Posterior vena cava (tissue), 2 donors: ENCODE results near the gene ENOX1. TPM values are rescaled to one million over a fixed set of nuclear protein-coding genes. Genes with fewer than 3 reads are reported as not detected.

ENCODE experiments used
- DNase-seq: peaks from one replicate; pipeline ENCODE4 v3.0.0-alpha.2; 2020; ENCODE audit warnings: low spot score
- intact Hi-C, 2 donors: fragments of 100-400 bp; cut with DNase I; formaldehyde crosslinking; loops; one replicate each; pipeline versions ENCODE4 v1.14.1 to v1.14.2; 2022 to 2023
- total RNA-seq, 2 donors: library from RNA; stranded (reverse); fragmentation: NEBNext Ultra II Directional; extraction: Animal tissue kit (Norgen Biotek cat#: 25700); gene quantifications; one replicate each; pipeline ENCODE4 v1.2.1, GENCODE V29; 2021
- donor health status: DM: yes; HTN: yes; CAD: no.
- donor health status: DM: yes; HTN: yes; CAD: no.

ENOX1 gene
- total RNA-seq, 2 donors from 2014 or later = 2.7 to 5.3 TPM

GRCh38 chr13:43522788-43523187 lies 264.0 kb downstream of the ENOX1 start:
- intact Hi-C loops = no loop called here
- DNase-seq = no peak

- DNase-seq = no peak
- intact Hi-C loops = no loop called here
Observed at GRCh38 chr13:43520351-43520750, 266.4 kb downstream of the ENOX1 start.

- intact Hi-C loops = loop anchor here in 1 of 2 donors (5.0 kb wide), 1 partner anchor 1663 kb away; no protein-coding TSS in a partner anchor
- no peak for DNase-seq
Observed at GRCh38 chr13:43518833-43519232, 267.9 kb downstream of the ENOX1 start.

GRCh38 chr13:43516401-43516833 lies 270.4 kb downstream of the ENOX1 start:
- intact Hi-C loops = loop anchor here in 1 of 2 donors (5.0 kb wide), 1 partner anchor 1666 kb away; no protein-coding TSS in a partner anchor
- no peak for DNase-seq

- no peak for DNase-seq
- intact Hi-C loops = loop anchor here in 1 of 2 donors (5.0 kb wide), 1 partner anchor 1667 kb away; no protein-coding TSS in a partner anchor
Observed at GRCh38 chr13:43515531-43515930, 271.2 kb downstream of the ENOX1 start.

- intact Hi-C loops = no loop called here
- DNase-seq = no peak
Observed at GRCh38 chr13:43514311-43514710, 272.5 kb downstream of the ENOX1 start.

GRCh38 chr13:43512221-43512620 lies 274.6 kb downstream of the ENOX1 start:
- DNase-seq = no peak
- intact Hi-C loops = no loop called here

GRCh38 chr13:43510956-43511901 lies 275.5 kb downstream of the ENOX1 start:
- DNase-seq = no peak
- intact Hi-C loops = no loop called here

GRCh38 chr13:43495732-43496131 lies 291.0 kb downstream of the ENOX1 start:
- DNase-seq = no peak
- intact Hi-C loops = no loop called here

GRCh38 chr13:43494206-43494605 lies 292.6 kb downstream of the ENOX1 start:
- intact Hi-C loops = no loop called here
- no peak for DNase-seq

- intact Hi-C loops = no loop called here
- DNase-seq = no peak
Observed at GRCh38 chr13:43493496-43494000, 293.2 kb downstream of the ENOX1 start.

- intact Hi-C loops = no loop called here
Observed at GRCh38 chr13:43492745-43493144, 294.0 kb downstream of the ENOX1 start.

GRCh38 chr13:43492311-43492710 lies 294.5 kb downstream of the ENOX1 start:
- DNase-seq = no peak
- intact Hi-C loops = no loop called here

More at GRCh38 chr13:43492745-43493144, 294.0 kb downstream of the ENOX1 start:
- DNase-seq = no peak

GRCh38 chr13:43489233-43489632 lies 297.5 kb downstream of the ENOX1 start:
- no peak for DNase-seq
- intact Hi-C loops = no loop called here

- no peak for DNase-seq
- intact Hi-C loops = no loop called here
Observed at GRCh38 chr13:43487885-43488284, 298.9 kb downstream of the ENOX1 start.

GRCh38 chr13:43487461-43487860 lies 299.3 kb downstream of the ENOX1 start:
- DNase-seq = no peak
- intact Hi-C loops = no loop called here

GRCh38 chr13:43484432-43485225 lies 302.1 kb downstream of the ENOX1 start:
- intact Hi-C loops = no loop called here
- no peak for DNase-seq

- intact Hi-C loops = no loop called here
Observed at GRCh38 chr13:43483930-43484329, 302.8 kb downstream of the ENOX1 start.

GRCh38 chr13:43482641-43483040 lies 304.1 kb downstream of the ENOX1 start:
- intact Hi-C loops = no loop called here
- DNase-seq = no peak

More at GRCh38 chr13:43483930-43484329, 302.8 kb downstream of the ENOX1 start:
- no peak for DNase-seq

GRCh38 chr13:43482026-43482425 lies 304.7 kb downstream of the ENOX1 start:
- DNase-seq = no peak
- intact Hi-C loops = no loop called here
